Spleen (tissue), 7 donors: ENCODE measurements around the gene PPIA.

Experiments
- CTCF ChIP-seq, 11 experiments: fragments of 200-600 bp in 7 of 11; fragments of 450-650 bp in 4 of 11; sonication (generic) in 4 of 11; IDR thresholded peaks in 8 of 11; conservative IDR thresholded peaks in 3 of 11; 1 replicate in 7 of 11; 2 replicates in 4 of 11; pipeline versions ENCODE4 v1.4.0 to v1.8.0; 2016 to 2021; ENCODE audit warnings: antibody characterized with exemption in 11 of 11, inconsistent platforms in 4 of 11, mild to moderate bottlenecking in 1 of 11
- POLR2A ChIP-seq, 3 donors: fragments of 450-650 bp; IDR thresholded peaks; one replicate each; pipeline ENCODE4 v1.5.1; 2017; ENCODE audit warnings: antibody characterized with exemption in 3 of 3, mild to moderate bottlenecking in 1 of 3
- donor health status: DM: no; HTN: no; CAD: no; lungs with moderate emphysema.
- donor health status: DM: no; HTN: no; CAD: no.
- donor health status: DM: no; HTN: no; CAD: no.

- no peak for TF ChIP-seq CTCF (IDR thresholded peaks at IDR 0.05 in 8 of 11, conservative IDR thresholded peaks at IDR 0.05 in 3 of 11)
- TF ChIP-seq POLR2A (IDR thresholded peaks at IDR 0.05), result no peak
Measured at GRCh38 chr7:44819292-44819691, 22.8 kb downstream of the PPIA start.
